Activated naive CD4-positive, alpha-beta T cell treated with anti-CD3 and anti-CD28 coated beads for 36 hours (primary cell): ENCODE results near the gene PARP6. TPM values are rescaled to one million over a fixed set of nuclear protein-coding genes. Genes with fewer than 3 reads are reported as not detected.

Experiments used
- CTCF ChIA-PET: fragments of 350-600 bp; sonication (Branson Sonifier 250); formaldehyde crosslinking; loops from one replicate; lab custom pipeline; 2021; ENCODE audit warnings: antibody characterized with exemption; lab: Charles Lee
- DNase-seq: peaks from one replicate; pipeline ENCODE4 v3.0.0-alpha.2; 2020
- H3K27ac Mint-ChIP-seq: one replicate; pipeline ENCODE4 v1.8.0; 2021; ENCODE audit warnings: mild to moderate bottlenecking, mixed read lengths
- H3K27me3 Mint-ChIP-seq: one replicate; pipeline ENCODE4 v1.8.0; 2021; ENCODE audit warnings: low read depth, mixed read lengths
- H3K36me3 Mint-ChIP-seq: one replicate; pipeline ENCODE4 v1.8.0; 2021; ENCODE audit warnings: low read depth, mixed read lengths
- H3K4me1 Mint-ChIP-seq: one replicate; pipeline ENCODE4 v1.8.0; 2021; ENCODE audit warnings: low read depth, mixed read lengths
- H3K4me3 Mint-ChIP-seq: one replicate; pipeline ENCODE4 v1.8.0; 2021; ENCODE audit warnings: mild to moderate bottlenecking, moderate library complexity, mixed read lengths
- H3K9me3 Mint-ChIP-seq: one replicate; pipeline ENCODE4 v1.8.0; 2021; ENCODE audit warnings: mixed read lengths
- intact Hi-C: fragments of 100-400 bp; cut with micrococcal nuclease; formaldehyde crosslinking; loops from one replicate; pipeline ENCODE4 v1.15.1; 2023
- total RNA-seq, 2 experiments: library from RNA; stranded (reverse); gene quantifications; one replicate each; pipeline ENCODE4 v1.2.3, GENCODE V29; 2021

Gene PARP6, protein sequence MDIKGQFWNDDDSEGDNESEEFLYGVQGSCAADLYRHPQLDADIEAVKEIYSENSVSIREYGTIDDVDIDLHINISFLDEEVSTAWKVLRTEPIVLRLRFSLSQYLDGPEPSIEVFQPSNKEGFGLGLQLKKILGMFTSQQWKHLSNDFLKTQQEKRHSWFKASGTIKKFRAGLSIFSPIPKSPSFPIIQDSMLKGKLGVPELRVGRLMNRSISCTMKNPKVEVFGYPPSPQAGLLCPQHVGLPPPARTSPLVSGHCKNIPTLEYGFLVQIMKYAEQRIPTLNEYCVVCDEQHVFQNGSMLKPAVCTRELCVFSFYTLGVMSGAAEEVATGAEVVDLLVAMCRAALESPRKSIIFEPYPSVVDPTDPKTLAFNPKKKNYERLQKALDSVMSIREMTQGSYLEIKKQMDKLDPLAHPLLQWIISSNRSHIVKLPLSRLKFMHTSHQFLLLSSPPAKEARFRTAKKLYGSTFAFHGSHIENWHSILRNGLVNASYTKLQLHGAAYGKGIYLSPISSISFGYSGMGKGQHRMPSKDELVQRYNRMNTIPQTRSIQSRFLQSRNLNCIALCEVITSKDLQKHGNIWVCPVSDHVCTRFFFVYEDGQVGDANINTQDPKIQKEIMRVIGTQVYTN
- 10 to 100 TPM; 38.8 to 44.7 TPM for total RNA-seq

DNA sequence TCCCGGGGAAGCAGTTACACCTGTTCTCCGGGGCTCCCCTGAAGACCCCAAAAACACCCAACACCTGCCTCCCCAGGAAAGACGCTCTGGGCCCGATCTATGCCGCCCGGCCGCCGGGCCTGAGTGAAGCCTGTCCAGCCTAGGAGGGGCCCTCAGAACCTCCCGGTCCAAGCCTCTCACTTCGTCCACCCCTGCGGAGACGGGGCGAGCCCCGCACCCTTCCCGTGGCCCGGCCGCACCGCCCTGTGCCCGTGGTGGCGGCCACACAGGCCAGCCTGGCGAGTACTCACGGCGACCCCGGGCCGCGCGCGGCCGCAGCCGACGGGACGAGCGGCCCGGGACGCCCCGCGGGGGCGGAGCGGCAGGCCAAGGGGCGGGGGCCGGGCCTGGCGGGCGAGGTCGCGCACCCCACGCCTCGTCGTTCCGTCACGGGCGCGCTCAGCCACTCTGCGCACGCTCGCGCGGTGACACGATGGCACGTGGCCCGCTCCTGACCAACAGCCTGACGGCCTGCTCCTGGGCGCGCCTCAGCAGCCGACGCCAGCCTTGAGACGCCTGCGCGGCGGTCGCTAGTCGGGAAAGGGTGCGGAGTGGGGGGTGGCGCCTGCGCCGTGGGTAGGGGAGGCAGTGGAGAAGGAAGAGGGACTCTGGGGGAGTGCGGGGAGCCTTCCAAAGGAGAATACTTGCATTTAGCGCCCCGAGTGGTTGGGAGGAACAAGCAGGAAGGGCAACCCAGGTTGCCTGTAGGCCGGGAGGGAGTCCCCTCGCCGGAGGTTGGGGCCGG is at the start of gene PARP6:
TSS of gene PARP6 (minus strand) at position 342 of the 784 bp plus-strand sequence. CDS start 5,077 bp downstream, outside the sequence.
- intact Hi-C loops, result loop anchor here (1.0 to 5.0 kb wide), 5 partner anchors 8 to 202 kb away; partner anchors contain the start of genes ARIH1, GRAMD2A, MYO9A and PKM
- Mint-ChIP-seq H3K4me1 (peaks cover 36% of the 10 kb centered on the region), H3K9me3 (no peaks in the 10 kb centered on the region), H3K4me3 (peak within 1 kb of the TSS; percentile 87), H3K27ac (peak within 1 kb of the TSS; percentile 91), H3K36me3 (peaks cover 10% of the 10 kb centered on the region), H3K27me3 (no peaks in the 10 kb centered on the region)
- CTCF ChIA-PET, result interaction anchor here (0.7 to 2.0 kb wide), 7 partner anchors 9 to 77 kb away, joined by 3 to 7 read pairs (median 4); no protein-coding TSS in a partner anchor
- peak; percentile 98 for DNase-seq

DNA sequence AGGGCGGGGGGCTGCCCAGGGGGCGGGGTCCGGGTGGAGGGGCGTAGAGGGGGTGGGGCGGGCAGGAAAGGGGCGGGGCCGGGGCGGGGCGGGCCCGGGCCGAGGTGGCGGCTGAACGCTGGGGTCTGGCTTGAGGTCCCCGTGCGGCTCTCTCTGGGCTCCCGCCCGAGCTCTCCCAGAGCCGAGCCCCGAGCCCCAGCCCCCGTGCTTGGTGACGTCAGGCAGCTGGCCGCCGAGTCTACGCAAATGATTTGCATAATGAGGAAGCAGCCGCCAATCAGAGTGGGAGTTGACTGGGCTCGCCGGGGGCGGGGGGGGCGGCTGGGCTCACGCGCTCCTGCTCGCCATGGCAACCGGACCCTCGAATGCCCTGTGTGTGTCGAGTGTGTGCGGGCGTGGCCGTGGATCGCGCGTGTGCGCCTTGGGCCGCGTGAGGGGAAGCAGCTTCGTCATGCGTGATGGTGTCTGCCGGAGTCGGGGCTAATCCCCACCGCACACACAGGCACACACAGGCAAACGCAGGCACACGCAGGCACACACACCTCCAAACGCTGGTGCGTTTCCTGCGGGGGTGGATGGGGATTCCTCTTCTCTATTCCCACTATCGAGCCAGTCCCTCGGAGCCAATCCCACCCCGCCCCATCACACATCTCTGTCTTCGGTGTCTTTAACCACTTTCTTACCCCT is 47.8 kb upstream of the PARP6 start, which contains the start of gene CELF6:
TSS of gene CELF6 (minus strand) at position 173 of the 687 bp plus-strand sequence. CDS start 283 bp downstream, outside the sequence.
- CTCF ChIA-PET, result interaction anchor here (0.6 kb wide), 1 partner anchor 762 kb away, joined by 3 read pairs; no protein-coding TSS in a partner anchor
- H3K36me3 Mint-ChIP-seq, result peaks cover 11% of the 10 kb centered on the region
- peaks cover 7% of the 10 kb centered on the region for H3K9me3 Mint-ChIP-seq
- peak; percentile 75 for DNase-seq
- H3K27ac Mint-ChIP-seq, result no peak within 1 kb of the TSS
- H3K4me1 Mint-ChIP-seq, result peaks cover 19% of the 10 kb centered on the region
- peaks cover 8% of the 10 kb centered on the region for H3K27me3 Mint-ChIP-seq
- intact Hi-C loops, result loop anchor here (5.0 to 10.0 kb wide), 2 partner anchors 152 to 355 kb away; partner anchors contain the start of gene ARIH1
- H3K4me3 Mint-ChIP-seq, result peak within 1 kb of the TSS; percentile 78

DNA sequence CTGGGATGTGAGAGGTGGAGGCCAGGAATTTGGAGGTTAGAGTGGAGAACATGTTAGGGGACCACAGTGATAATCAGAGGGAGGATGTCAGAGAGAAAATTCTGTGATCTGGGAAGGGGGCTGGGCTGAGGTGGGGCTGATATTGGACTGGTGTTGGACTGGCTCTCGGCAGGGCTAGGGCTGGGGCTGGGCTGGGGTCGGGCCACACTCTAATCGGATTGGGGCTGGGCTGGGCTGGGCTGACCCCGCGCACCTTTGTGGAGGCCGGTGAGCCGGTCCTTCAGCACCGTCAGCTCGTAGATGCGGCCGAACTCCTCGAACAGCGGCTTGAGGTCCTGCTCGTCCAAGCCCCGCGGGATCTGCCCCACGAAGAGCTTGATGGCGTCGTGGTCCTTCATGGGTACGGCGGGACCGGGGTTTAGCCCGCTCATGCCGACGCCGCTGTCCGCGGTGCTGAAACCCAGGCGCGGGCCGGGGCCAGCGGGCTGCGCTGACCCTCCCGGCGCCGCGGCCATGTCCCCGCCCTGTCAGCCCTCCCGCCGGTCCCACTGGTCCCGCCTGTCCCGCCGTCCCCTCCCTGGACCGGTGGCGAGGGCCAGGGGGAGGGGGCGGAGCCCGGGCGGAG is 47.1 kb upstream of the PARP6 start:
- Mint-ChIP-seq H3K27me3 (peaks cover 8% of the 10 kb centered on the region), H3K4me1 (peaks cover 19% of the 10 kb centered on the region), H3K9me3 (peaks cover 7% of the 10 kb centered on the region), H3K4me3 (peak overlapping the region; percentile 71), H3K27ac (no peak overlapping the region), H3K36me3 (peaks cover 9% of the 10 kb centered on the region)
- intact Hi-C loops, result loop anchor here (10.0 kb wide), 1 partner anchor 355 kb away; no protein-coding TSS in a partner anchor
- CTCF ChIA-PET, result no interaction called here
- DNase-seq, result peak; percentile 47

DNA sequence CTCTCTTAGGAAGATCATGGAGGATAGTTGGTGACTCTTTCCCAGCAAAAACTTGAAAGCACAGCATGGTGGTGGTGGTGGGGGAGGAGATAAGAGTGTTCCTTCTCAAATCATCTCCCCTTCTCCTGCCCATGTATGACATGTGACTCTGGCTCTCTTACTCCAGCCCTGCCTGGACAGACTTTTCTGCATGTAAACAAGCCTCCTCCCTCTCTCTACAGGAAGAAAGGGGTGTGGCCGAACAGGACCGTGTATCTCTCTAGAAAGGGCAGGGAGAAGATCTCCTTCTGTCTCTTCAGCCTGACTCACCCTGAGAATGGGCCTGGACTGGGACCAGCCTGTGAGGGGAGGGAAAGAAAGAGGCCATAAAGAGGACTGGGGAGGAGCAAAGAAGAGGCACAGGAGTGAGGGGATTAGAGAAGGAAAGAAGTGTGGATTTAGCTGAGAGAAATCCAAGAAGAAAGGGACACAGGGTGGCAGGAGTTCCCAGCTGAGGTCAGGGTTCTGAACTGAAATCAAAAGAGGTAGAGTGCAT is 46.1 kb upstream of the PARP6 start:
- intact Hi-C loops, result loop anchor here (10.0 kb wide), 1 partner anchor 356 kb away; no protein-coding TSS in a partner anchor
- DNase-seq, result no peak
- H3K36me3 Mint-ChIP-seq, result peaks cover 2% of the 10 kb centered on the region
- H3K27ac Mint-ChIP-seq, result no peak overlapping the region
- peaks cover 2% of the 10 kb centered on the region for H3K9me3 Mint-ChIP-seq
- H3K4me1 Mint-ChIP-seq, result peaks cover 19% of the 10 kb centered on the region
- CTCF ChIA-PET, result no interaction called here
- peak overlapping the region; percentile 71 for H3K4me3 Mint-ChIP-seq
- H3K27me3 Mint-ChIP-seq, result peaks cover 8% of the 10 kb centered on the region

DNA sequence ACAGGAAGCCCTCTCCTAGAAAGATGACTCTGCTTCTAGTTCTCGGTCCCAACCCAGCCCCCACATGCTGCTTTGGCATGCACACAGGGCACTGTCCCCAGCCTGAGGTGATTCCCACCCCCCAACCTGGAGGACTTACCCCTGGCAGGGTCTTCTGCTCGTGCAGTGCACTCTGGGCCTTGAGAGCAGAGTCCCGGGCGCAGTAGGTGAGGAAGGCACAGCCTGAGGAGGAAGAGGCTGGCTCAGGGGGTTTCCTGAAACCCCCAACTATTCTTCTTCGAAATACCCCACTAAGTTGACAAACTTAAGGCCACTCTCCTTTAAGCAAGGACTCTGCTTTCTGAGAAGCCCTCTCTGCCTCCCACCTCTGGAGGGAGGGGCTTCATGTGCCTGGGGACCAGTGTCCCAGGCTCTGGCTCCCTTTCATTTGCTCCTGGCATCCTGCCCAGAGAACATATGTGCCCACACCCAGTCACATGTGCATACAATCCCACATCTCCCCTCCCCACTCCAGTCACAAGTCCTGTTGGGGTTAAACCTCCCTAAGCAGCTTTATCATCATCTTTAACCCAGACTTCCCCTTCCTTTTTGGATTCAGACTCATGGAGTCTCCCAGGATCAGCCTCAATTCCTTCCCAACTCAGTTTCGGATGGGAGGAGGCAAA is 43.5 kb upstream of the PARP6 start:
- Mint-ChIP-seq H3K27ac (no peak overlapping the region), H3K4me3 (no peak overlapping the region), H3K4me1 (peaks cover 17% of the 10 kb centered on the region), H3K36me3 (no peaks in the 10 kb centered on the region), H3K27me3 (peaks cover 8% of the 10 kb centered on the region), H3K9me3 (no peaks in the 10 kb centered on the region)
- DNase-seq, result no peak
- CTCF ChIA-PET, result interaction anchor here (0.7 kb wide), 1 partner anchor 308 kb away, joined by 3 read pairs; no protein-coding TSS in a partner anchor
- intact Hi-C loops, result loop anchor here (10.0 kb wide), 1 partner anchor 359 kb away; no protein-coding TSS in a partner anchor

DNA sequence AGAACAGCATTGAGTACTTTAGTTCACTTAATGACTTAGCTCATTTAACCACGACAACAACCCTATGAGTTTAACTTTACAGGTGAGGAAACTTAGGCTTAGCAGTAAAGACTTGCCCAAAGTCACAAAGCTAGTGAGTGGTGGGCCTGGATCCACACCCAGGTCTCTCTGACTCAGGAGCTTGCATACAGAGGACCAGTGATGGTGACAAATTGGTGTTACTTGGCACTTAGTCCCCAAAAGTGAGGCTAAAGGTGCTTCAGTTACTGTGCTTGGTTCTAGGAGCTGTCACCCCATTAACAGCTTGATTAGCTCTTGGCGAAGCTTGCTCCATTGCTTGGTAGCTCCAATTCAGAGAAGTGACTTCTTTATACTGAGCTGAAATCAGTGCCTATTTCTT is 41.5 kb upstream of the PARP6 start:
- Mint-ChIP-seq H3K4me1 (peaks cover 4% of the 10 kb centered on the region), H3K4me3 (no peak overlapping the region), H3K9me3 (no peaks in the 10 kb centered on the region), H3K27ac (no peak overlapping the region), H3K36me3 (no peaks in the 10 kb centered on the region), H3K27me3 (peaks cover 4% of the 10 kb centered on the region)
- no peak for DNase-seq
- intact Hi-C loops, result loop anchor here (5.0 to 10.0 kb wide), 2 partner anchors 288 to 361 kb away; no protein-coding TSS in a partner anchor
- CTCF ChIA-PET, result interaction anchor here (0.8 to 2.6 kb wide), 9 partner anchors 10 to 286 kb away, joined by 3 to 9 read pairs (median 4); no protein-coding TSS in a partner anchor

DNA sequence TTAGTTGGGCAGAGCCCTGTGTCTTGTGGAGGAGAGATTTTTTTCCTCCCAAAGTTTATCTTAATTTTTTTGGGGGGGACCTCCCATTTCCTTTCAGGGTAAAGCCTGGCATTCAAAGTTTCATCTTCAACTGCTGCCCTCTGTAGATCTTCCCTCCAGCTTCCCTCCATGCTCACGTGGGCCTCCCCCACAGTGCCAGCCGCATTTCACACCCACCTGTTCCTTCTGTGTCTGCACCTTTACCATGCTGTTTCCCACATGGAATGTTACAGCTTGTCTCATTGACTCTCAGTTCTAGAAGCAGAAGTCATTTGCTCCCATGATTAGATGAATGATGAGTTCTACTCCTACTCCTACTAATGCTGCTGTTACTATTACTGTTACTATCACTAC is 41.1 kb upstream of the PARP6 start:
- Mint-ChIP-seq H3K4me3 (no peak overlapping the region), H3K27me3 (no peaks in the 10 kb centered on the region), H3K9me3 (no peaks in the 10 kb centered on the region), H3K36me3 (no peaks in the 10 kb centered on the region), H3K4me1 (no peaks in the 10 kb centered on the region), H3K27ac (no peak overlapping the region)
- CTCF ChIA-PET, result interaction anchor here (0.7 to 2.6 kb wide), 15 partner anchors 9 to 287 kb away, joined by 3 to 9 read pairs (median 4); partner anchors contain the start of gene HEXA
- DNase-seq, result no peak
- intact Hi-C loops, result loop anchor here (5.0 to 10.0 kb wide), 2 partner anchors 289 to 361 kb away; no protein-coding TSS in a partner anchor

DNA sequence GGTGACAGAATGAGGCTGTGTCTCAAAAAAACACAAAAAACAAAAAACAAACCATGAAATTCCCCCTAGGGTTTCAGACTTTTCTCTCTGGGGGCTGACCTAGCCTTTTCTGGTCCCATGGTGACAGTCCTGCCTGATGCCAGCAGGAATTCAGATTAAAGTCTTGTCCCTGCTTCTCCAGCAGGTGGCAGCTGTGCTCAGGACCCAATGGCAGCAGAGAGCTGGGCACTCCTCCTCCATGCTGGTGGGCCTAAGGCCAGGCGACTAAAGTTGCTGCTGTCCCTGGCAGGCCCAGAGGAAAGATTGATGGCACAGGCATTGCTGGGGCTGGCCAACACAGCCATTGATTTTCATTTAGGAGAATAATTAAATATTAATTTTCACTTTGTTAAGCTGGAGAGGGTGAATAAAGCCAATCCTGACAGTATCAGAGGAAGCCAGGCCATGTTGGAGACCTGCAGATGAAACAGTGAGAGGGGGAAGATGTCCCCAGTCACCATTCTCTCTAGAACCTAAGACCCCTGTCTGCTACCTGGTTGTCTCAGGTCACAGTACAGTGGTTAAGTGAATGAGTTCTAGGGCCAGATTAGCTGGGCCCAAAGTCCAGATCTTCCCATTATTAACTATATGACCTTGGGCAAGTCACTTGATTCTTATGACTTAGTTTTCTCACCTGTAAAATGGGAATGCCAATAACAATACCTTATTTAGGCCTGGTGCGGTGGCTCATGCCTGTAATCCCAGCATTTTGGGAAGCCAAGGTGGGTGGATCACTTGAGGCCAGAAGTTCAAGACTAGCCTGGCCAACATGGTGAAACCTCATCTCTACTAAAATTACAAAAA is 40.5 kb upstream of the PARP6 start:
- H3K27me3 Mint-ChIP-seq, result no peaks in the 10 kb centered on the region
- intact Hi-C loops, result loop anchor here (1.0 to 10.0 kb wide), 3 partner anchors 220 to 362 kb away; no protein-coding TSS in a partner anchor
- DNase-seq, result peak; percentile 75
- CTCF ChIA-PET, result interaction anchor here (0.6 to 2.6 kb wide), 25 partner anchors 9 to 377 kb away, joined by 3 to 9 read pairs (median 4); partner anchors contain the start of gene HEXA
- no peaks in the 10 kb centered on the region for H3K9me3 Mint-ChIP-seq
- H3K4me3 Mint-ChIP-seq, result no peak overlapping the region
- H3K27ac Mint-ChIP-seq, result no peak overlapping the region
- no peaks in the 10 kb centered on the region for H3K4me1 Mint-ChIP-seq
- no peaks in the 10 kb centered on the region for H3K36me3 Mint-ChIP-seq

DNA sequence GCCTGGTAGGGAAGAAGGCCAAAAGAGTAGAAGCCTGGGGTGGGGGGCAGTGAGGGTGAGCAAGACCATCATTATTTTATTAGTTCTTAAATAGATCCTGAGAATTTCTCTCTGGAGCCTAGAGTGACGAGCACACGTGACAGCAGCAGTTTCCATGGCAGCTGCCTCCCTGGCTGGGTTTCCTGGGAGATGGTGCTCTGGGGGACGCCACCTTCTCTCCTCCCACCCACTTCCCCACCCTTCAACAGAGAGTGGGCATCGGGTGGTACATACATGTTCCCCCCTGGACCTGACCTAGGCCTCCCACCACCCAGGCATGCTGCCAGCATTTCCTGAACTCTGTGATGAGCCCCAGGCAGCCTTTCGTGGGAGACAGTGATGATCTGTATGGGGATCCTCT is 34.7 kb upstream of the PARP6 start:
- no peaks in the 10 kb centered on the region for H3K9me3 Mint-ChIP-seq
- H3K36me3 Mint-ChIP-seq, result no peaks in the 10 kb centered on the region
- intact Hi-C loops, result no loop called here
- H3K4me1 Mint-ChIP-seq, result peaks cover 4% of the 10 kb centered on the region
- no peak overlapping the region for H3K4me3 Mint-ChIP-seq
- DNase-seq, result no peak
- H3K27ac Mint-ChIP-seq, result no peak overlapping the region
- H3K27me3 Mint-ChIP-seq, result no peaks in the 10 kb centered on the region
- CTCF ChIA-PET, result no interaction called here
